Subcutaneous abdominal adipose tissue (tissue), 5 donors: ENCODE measurements around the gene ZNF555.
"Not testable (repeated sequence)": the region's sequence is repeated elsewhere in the genome, so short reads cannot be mapped to it uniquely, and the experiment has no call there.

Source experiments
- H3K27ac ChIP-seq: one replicate; pipeline ENCODE4 v1.7.0; 2013; ENCODE audit warnings: low read depth, mild to moderate bottlenecking, inconsistent platforms, low read length, moderate library complexity
- H3K27me3 ChIP-seq, 5 donors: one replicate each; pipeline ENCODE4 v1.7.0; 2013; ENCODE audit warnings: low read length in 5 of 5, inconsistent platforms in 1 of 5; ENCODE audit not compliant: control insufficient read depth in 5 of 5, insufficient read depth in 4 of 5
- H3K36me3 ChIP-seq, 5 donors: one replicate each; pipeline ENCODE4 v1.7.0; 2013; ENCODE audit warnings: low read length in 5 of 5; ENCODE audit not compliant: control insufficient read depth in 5 of 5, insufficient read depth in 5 of 5
- H3K4me1 ChIP-seq, 5 donors: one replicate each; pipeline ENCODE4 v1.7.0; 2013; ENCODE audit warnings: low read length in 5 of 5, mild to moderate bottlenecking in 3 of 5, moderate library complexity in 1 of 5; ENCODE audit not compliant: control insufficient read depth in 5 of 5, insufficient read depth in 5 of 5
- H3K4me3 ChIP-seq, 5 donors: one replicate each; pipeline ENCODE4 v1.7.0; 2013; ENCODE audit warnings: low read length in 5 of 5, low read depth in 1 of 5
- H3K9ac ChIP-seq, 5 donors: one replicate each; pipeline ENCODE4 v1.7.0; 2013; ENCODE audit warnings: low read length in 5 of 5, mild to moderate bottlenecking in 4 of 5, moderate library complexity in 3 of 5
- H3K9me3 ChIP-seq, 5 donors: one replicate each; pipeline ENCODE4 v1.7.0; 2013; ENCODE audit warnings: low read length in 5 of 5; ENCODE audit not compliant: control insufficient read depth in 5 of 5
- donor health status: healthy.
- donor health status: healthy.
- donor health status: healthy.
- donor health status: healthy.
- donor health status: healthy.

ZNF555 gene

DNA sequence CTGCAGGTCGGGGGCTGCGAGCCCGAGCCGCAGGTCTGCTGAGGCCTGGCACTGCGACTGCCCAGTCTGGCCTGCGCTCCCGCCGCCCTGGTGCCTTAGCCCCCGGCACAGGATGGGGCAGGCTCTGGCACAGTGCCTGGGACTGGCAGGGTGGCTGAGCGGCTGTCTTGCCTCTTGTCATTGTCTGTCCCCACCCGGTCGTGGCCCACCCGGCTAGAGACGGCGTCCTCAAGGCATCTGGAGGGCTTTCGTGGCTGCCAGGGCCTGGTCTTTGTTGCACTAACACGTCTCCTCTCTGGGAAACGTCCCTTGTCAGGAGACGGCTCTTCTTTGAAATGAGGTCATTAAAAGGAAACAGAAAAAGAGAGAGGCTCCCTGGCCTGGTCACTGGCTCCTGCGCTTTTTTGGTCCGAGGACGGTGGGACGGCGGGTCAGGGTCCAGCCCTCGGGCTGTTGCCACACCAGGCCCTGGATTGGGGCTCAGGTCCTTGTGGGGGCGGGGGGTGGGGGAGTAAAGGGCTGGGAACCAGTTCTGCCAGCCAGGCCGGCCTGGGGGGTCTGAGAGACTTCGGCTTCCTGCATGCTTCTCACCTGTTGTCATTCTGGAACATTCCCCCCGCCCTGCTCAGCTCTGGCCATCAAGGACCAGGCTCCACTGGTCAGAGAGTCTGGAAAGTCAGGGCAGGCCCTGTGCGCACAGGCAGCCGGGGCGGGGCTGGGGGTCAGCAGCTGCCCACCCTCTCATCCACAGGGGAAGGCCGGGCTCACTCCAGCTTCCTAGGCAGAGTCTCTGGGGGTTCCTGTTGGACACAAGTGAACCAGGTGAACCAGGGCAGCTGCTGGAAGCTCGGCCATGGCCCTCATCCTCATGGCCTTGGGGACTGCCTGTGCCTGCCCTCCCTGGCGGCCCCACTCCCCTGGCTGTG, 27.8 kb upstream of the ZNF555 start:
- Histone ChIP-seq H3K27ac (no peak overlapping the region), H3K4me1 (peaks cover 0 to 2% (median 0%) of the 10 kb centered on the region in 5 donors), H3K36me3 (peaks cover 0 to 53% (median 38%) of the 10 kb centered on the region in 5 donors), H3K27me3 (no peaks in the 10 kb centered on the region), H3K9me3 (no peaks in the 10 kb centered on the region), H3K4me3 (no peak overlapping the region), H3K9ac (no peak overlapping the region)

GRCh38 chr19:2814426-2814825, 26.8 kb upstream of the ZNF555 start:
- Histone ChIP-seq H3K27ac (no peak overlapping the region), H3K36me3 (peaks cover 0 to 44% (median 28%) of the 10 kb centered on the region in 5 donors), H3K27me3 (no peaks in the 10 kb centered on the region), H3K4me3 (no peak overlapping the region), H3K9ac (no peak overlapping the region), H3K9me3 (no peaks in the 10 kb centered on the region), H3K4me1 (peaks cover 0 to 3% (median 2%) of the 10 kb centered on the region in 5 donors)

DNA sequence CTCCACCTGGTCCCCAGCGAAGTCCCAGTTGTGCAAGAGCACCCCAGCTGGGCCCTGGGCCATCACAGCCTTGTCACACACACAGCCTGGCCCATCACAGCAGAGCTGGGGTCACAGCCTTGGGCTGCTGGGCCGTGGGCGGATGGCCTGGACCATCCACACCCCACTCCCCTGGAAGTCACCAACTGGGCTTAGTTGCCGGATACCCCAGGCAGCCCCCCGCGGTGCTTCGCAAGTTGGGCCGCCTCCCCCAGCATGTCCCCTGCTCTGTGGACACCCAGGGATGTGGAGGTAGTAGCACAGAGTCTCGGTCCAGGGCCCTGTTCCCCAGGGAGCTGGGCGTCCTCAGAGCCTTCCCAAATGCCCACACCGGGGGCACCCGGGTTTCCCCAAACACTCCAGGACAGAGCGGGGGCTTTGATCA, 26.1 kb upstream of the ZNF555 start:
- Histone ChIP-seq H3K4me3 (no peak overlapping the region), H3K27me3 (no peaks in the 10 kb centered on the region), H3K36me3 (peaks cover 0 to 36% (median 24%) of the 10 kb centered on the region in 5 donors), H3K4me1 (peaks cover 2 to 7% (median 5%) of the 10 kb centered on the region in 5 donors), H3K27ac (no peak overlapping the region), H3K9me3 (no peaks in the 10 kb centered on the region), H3K9ac (no peak overlapping the region)

GRCh38 chr19:2815923-2816322, 25.4 kb upstream of the ZNF555 start:
- Histone ChIP-seq H3K27ac (no peak overlapping the region), H3K4me1 (peaks cover 2 to 14% (median 11%) of the 10 kb centered on the region in 5 donors), H3K36me3 (peaks cover 0 to 29% (median 17%) of the 10 kb centered on the region in 5 donors), H3K27me3 (no peaks in the 10 kb centered on the region), H3K4me3 (no peak overlapping the region), H3K9me3 (no peaks in the 10 kb centered on the region), H3K9ac (no peak overlapping the region)

DNA sequence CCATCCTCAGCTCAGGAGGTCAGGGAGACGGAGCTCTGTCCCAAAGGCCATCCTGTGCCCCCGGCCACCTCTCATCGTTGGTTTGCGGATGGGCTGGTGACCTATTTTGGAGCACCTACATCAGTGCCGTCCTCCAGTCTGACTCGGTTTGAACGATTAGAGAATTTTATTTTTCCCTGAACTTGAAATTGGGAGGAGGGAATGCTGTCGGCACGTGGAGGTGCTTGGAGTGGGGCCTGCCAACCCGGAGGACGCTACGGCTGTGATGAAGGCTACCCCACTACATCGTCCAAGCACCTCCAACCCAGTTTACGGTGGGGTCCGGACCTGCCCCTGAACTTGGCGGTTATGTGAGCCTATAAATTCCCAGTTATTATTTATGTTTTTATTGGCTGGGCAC, 24.6 kb upstream of the ZNF555 start:
- no peaks in the 10 kb centered on the region for H3K27me3 ChIP-seq
- peaks cover 0 to 22% (median 13%) of the 10 kb centered on the region in 5 donors for H3K36me3 ChIP-seq
- no peak overlapping the region for H3K4me3 ChIP-seq
- H3K27ac ChIP-seq = no peak overlapping the region
- peaks cover 2 to 16% (median 11%) of the 10 kb centered on the region in 5 donors for H3K4me1 ChIP-seq
- H3K9me3 ChIP-seq = no peaks in the 10 kb centered on the region
- no peak overlapping the region for H3K9ac ChIP-seq

- H3K9ac ChIP-seq, H3K27ac ChIP-seq, H3K4me3 ChIP-seq, H3K9me3 ChIP-seq, H3K27me3 ChIP-seq: not testable (repeated sequence)
- H3K36me3 ChIP-seq = peaks cover 0 to 15% (median 7%) of the 10 kb centered on the region in 5 donors
- peaks cover 2 to 16% (median 11%) of the 10 kb centered on the region in 5 donors for H3K4me1 ChIP-seq
Observed at GRCh38 chr19:2817237-2817829, 23.9 kb upstream of the ZNF555 start.

DNA sequence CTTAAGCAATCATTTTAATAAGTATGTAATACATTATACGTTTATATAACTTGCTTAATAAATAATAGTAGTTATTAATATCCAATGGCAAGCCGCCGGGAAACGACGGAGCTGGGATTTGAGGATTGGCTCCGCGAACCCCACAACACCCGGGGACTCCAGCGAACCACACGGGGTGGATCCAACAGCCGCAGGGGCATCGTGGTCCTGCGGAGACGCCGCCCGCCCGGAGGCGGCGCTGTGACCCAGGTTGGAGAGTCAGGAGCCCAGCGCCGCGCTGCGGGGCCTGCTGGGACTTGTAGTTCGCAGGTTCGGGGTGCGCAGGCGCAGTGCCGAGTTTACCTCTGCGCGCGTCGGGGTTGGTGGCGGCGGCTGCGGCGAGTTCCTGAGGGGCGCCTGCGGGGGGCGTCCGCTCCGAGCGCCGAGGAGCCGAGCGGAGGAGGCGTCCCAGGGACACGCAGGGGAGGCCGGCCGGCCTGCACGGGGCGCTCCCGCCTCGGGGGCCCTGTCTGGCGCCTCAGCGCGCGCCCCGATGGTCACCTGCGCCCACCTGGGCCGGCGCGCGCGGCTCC, 21.6 kb upstream of the ZNF555 start, which contains the start of gene ZNF554:
Gene ZNF554, plus strand, starts transcription at position 329 of the 572 bp plus-strand sequence. Its CDS starts 204 bp downstream, at position 533.
- Histone ChIP-seq H3K4me1 (peaks cover 0 to 16% (median 11%) of the 10 kb centered on the region in 5 donors), H3K27me3 (no peaks in the 10 kb centered on the region), H3K4me3 (peak within 1 kb of the TSS; percentile 63 to 89 (median 80)), H3K36me3 (peaks cover 0 to 13% (median 4%) of the 10 kb centered on the region in 5 donors), H3K9ac (peak within 1 kb of the TSS in 4 of 5 donors; percentile 74 to 89 (median 80)), H3K27ac (no peak within 1 kb of the TSS), H3K9me3 (no peaks in the 10 kb centered on the region)

DNA sequence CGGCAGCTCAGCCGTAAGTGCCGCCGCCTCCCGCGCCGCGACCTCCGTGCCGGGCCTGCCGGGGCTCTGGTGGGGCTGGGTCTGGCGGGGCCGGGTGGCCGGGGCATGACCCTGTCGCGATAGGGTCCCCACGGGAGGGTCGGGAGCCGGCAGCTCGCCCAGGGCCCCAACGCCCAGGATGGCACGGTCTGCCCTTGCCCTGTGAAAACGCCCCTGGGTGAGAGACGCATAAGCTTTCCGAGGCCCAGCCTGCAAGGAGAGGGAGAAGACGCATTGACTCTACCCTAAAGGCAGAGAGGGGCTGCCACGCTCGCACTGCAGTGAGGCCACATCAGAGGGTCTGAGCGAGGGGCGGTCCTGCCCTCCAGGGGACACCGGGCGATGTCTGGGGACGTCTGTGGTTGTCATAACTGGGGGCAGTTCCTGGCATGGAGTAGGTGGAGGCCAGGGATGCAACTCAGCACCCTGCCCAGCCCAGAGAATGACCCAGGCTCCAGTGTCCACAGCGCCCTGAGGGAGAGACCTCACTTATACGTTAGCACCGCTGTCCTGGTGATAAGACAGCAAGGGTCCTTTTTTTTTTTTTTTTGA, 21.1 kb upstream of the ZNF555 start:
- H3K36me3 ChIP-seq = peaks cover 0 to 12% (median 4%) of the 10 kb centered on the region in 5 donors
- peak overlapping the region in 4 of 5 donors; percentile 74 to 89 (median 80) for H3K9ac ChIP-seq

DNA sequence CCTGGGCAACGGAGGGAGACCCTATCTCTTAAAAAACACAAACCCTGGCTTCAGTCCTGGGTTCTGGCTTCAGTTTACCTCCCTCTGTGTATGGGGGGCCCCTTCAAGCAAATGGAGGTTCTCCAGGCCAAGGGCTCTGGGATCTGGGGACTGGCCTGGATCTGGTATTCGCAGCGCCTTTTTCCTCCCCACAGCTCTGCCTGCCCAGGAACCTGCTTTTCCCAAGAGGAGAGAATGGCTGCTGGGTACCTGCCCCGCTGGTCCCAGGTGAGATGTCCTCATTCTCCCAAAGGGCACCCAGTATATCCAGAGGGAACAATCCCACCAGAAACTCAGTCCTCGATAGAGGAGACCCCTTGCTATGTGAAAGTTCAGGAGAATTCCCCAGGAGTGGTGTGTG, 18.4 kb upstream of the ZNF555 start:
- peaks cover 0 to 20% (median 14%) of the 10 kb centered on the region in 5 donors for H3K36me3 ChIP-seq
- H3K27ac ChIP-seq = no peak overlapping the region
- no peak overlapping the region for H3K4me3 ChIP-seq
- H3K4me1 ChIP-seq = peaks cover 0 to 16% (median 11%) of the 10 kb centered on the region in 5 donors
- H3K27me3 ChIP-seq = no peaks in the 10 kb centered on the region
- no peak overlapping the region for H3K9ac ChIP-seq
- H3K9me3 ChIP-seq = no peaks in the 10 kb centered on the region

More for the DNA sequence above, 21.1 kb upstream of the ZNF555 start:
- H3K27ac ChIP-seq = no peak overlapping the region
- H3K4me1 ChIP-seq = peaks cover 0 to 16% (median 11%) of the 10 kb centered on the region in 5 donors
- peak overlapping the region; percentile 63 to 89 (median 80) for H3K4me3 ChIP-seq
- no peaks in the 10 kb centered on the region for H3K27me3 ChIP-seq
- no peaks in the 10 kb centered on the region for H3K9me3 ChIP-seq
